ENCODE results near the gene SLC12A7.

DNA sequence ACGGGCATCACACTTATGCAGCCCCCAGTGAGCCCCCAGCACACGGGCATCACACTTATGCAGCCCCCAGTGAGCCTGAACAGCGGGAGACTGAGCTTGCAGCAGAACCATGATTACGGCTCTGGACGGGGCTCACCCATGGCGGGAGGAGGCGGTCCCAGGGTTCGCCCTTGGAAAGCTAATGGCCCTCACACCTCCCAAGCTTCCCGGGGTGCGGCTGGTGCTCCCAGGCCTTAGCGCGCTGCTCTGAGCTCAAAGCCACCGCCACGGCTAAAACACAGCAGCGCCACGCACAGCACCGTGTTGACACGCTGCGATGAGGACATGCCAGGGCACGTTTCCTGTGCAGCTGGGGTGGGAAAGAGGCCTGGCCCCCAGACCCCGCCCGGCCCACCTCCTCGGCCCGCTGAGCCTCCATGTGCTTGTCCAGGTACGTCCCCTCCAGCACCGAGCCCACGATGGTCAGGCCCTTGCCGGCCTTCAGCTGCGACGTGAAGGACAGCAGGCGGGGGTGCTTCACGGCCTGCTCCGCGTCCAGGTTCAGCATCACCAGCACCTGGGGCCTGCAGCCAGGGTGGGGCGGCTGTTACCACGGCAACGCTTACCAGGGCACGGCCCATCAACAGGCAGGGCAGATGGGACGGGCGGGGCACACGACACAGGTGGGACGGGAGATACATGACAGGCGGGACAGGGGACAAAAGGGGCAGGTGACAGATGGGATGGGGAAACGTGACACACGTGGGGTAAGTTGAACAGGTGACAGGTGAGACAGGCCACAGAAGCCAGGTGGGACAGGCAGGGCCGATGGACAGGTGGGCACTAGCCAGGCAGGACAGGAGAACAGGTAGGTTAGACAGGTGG, 38.4 kb downstream of the SLC12A7 start:
- no peak for TF ChIP-seq POLR2A (IDR thresholded peaks at IDR 0.05)
- TF ChIP-seq, protein P1, sequence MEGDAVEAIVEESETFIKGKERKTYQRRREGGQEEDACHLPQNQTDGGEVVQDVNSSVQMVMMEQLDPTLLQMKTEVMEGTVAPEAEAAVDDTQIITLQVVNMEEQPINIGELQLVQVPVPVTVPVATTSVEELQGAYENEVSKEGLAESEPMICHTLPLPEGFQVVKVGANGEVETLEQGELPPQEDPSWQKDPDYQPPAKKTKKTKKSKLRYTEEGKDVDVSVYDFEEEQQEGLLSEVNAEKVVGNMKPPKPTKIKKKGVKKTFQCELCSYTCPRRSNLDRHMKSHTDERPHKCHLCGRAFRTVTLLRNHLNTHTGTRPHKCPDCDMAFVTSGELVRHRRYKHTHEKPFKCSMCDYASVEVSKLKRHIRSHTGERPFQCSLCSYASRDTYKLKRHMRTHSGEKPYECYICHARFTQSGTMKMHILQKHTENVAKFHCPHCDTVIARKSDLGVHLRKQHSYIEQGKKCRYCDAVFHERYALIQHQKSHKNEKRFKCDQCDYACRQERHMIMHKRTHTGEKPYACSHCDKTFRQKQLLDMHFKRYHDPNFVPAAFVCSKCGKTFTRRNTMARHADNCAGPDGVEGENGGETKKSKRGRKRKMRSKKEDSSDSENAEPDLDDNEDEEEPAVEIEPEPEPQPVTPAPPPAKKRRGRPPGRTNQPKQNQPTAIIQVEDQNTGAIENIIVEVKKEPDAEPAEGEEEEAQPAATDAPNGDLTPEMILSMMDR (IDR thresholded peaks at IDR 0.05), result no peak
